ENCODE measurements around the gene PHB1. TPM values are rescaled to one million over a fixed set of nuclear protein-coding genes. Genes with fewer than 3 reads are reported as not detected.
"Not testable (repeated sequence)": the region's sequence is repeated elsewhere in the genome, so short reads cannot be mapped to it uniquely, and the experiment has no call there.

Gene PHB1
- total RNA-seq, 1 donor from 2014 or later = 184 TPM

DNA sequence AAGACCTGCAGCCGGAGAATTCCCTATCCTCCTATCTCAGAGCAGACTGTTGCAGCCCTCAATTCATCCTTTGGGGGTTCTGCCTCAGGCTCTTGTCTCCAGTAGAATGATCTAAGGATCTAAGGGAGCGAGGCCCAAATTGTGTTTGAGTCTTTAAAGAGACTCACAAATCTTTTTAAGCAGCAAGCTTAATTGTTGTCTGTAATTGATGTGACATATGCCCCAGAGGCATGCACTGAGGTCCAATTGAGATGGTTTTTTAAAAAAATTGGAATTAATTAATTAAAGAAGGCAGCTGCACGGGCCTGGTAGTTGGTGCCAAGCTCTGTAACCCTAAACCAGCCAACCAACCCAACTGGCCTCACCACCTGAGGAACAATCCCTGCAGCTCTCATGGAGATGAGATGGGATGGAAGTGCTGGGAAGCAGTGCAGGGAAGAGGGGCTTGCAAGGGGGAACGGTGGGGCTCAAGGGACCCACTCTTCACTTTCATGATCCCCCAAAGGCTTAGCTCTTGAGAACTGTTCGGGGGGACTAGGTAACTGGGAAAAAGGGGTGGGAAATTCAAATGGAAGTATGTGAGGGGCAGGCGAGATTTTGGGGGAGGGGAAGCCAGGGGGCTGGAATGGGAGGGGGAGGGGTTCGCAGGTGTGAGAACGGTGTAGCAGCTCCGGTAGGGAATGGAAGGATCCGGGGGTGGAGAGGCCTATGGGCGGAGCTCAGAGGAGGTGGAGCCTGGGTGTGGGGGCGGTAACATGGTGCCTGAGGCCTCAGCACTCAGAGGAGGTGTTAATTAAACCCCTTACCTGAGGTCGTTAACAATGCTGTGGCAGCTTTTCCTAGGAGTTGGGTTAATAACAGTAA is 43.5 kb downstream of the PHB1 start:
- Mint-ChIP-seq H3K9me3 (no peaks in the 10 kb centered on the region), H3K27me3 (no peaks in the 10 kb centered on the region), H3K4me1 (peaks cover 63% of the 10 kb centered on the region), H3K27ac (no peak overlapping the region), H3K36me3 (ENCODE audit: low read depth) (peaks cover 2% of the 10 kb centered on the region), H3K4me3 (no peak overlapping the region)
- ChIA-PET POLR2A (interaction anchor here (0.6 to 4.0 kb wide), 4 partner anchors 10 to 26 kb away, joined by 4 to 16 read pairs (median 6); partner anchors contain the start of gene ZNF652), CTCF (interaction anchor here (0.7 to 4.0 kb wide), 3 partner anchors 12 to 55 kb away, joined by 3 to 49 read pairs (median 4); no protein-coding TSS in a partner anchor)
- no peak for DNase-seq
- ATAC-seq (ENCODE audit: low read depth) = no peak
- intact Hi-C loops (cut with micrococcal nuclease) = no loop called here
- TF ChIP-seq, protein P1, sequence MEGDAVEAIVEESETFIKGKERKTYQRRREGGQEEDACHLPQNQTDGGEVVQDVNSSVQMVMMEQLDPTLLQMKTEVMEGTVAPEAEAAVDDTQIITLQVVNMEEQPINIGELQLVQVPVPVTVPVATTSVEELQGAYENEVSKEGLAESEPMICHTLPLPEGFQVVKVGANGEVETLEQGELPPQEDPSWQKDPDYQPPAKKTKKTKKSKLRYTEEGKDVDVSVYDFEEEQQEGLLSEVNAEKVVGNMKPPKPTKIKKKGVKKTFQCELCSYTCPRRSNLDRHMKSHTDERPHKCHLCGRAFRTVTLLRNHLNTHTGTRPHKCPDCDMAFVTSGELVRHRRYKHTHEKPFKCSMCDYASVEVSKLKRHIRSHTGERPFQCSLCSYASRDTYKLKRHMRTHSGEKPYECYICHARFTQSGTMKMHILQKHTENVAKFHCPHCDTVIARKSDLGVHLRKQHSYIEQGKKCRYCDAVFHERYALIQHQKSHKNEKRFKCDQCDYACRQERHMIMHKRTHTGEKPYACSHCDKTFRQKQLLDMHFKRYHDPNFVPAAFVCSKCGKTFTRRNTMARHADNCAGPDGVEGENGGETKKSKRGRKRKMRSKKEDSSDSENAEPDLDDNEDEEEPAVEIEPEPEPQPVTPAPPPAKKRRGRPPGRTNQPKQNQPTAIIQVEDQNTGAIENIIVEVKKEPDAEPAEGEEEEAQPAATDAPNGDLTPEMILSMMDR (IDR thresholded peaks at IDR 0.05) = no peak

DNA sequence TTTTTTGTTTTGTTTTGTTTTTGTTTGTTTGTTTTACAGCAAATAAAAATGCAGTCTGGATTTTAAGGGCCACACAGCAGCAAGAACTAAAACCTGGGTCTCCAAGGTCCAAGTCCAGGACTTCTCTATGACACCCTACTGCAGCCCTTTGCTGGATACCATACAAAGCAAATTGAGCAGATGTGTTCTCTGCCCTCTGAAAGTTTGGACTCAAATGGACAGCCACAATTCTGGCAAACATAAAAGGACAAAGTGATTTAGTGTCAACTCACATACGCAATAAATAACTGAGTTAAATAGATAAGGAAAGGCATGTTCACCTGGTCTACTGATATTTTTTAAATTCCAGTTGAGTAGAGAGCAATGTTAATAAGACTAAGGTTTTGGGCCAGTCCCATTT is 44.9 kb downstream of the PHB1 start:
- Mint-ChIP-seq H3K4me3 (no peak overlapping the region), H3K27ac (no peak overlapping the region), H3K9me3 (no peaks in the 10 kb centered on the region), H3K4me1 (peaks cover 69% of the 10 kb centered on the region), H3K27me3 (no peaks in the 10 kb centered on the region), H3K36me3 (ENCODE audit: low read depth) (peaks cover 4% of the 10 kb centered on the region)
- CTCF ChIA-PET = interaction anchor here (1.0 to 4.0 kb wide), 5 partner anchors 11 to 186 kb away, joined by 3 to 49 read pairs (median 5); no protein-coding TSS in a partner anchor
- POLR2A ChIA-PET = interaction anchor here (4.0 kb wide), 1 partner anchor 8 kb away, joined by 16 read pairs; the partner anchor contains the start of gene ZNF652
- no peak for ATAC-seq (ENCODE audit: low read depth)
- no peak for DNase-seq
- intact Hi-C loops (cut with micrococcal nuclease) = no loop called here
- TF ChIP-seq, protein P1 (IDR thresholded peaks at IDR 0.05) = no peak

DNA sequence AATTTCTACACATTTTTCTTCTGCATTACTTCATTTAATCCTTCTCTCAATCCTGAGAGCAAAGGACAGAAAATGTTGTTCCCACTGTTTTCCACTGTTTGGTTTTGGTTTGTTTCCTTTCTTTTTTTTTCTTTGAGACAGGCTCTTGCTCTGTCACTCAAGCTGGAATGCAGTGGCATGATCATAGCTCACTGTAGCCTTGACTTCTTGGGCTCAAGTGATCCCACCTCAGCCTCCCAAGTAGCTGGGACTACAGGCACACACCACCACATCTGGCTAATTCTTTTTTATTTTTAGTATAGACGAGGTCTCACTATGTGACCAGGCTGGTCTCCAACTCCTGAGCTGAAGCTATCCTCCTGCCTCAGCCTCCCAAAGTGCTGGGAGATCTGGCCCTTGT is 45.6 kb downstream of the PHB1 start:
- no peaks in the 10 kb centered on the region for H3K27me3 Mint-ChIP-seq
- ChIA-PET CTCF (interaction anchor here (0.6 to 4.0 kb wide), 20 partner anchors 8 to 186 kb away, joined by 3 to 49 read pairs (median 4); no protein-coding TSS in a partner anchor), POLR2A (interaction anchor here (1.0 to 4.0 kb wide), 2 partner anchors 8 to 19 kb away, joined by 8 to 16 read pairs; partner anchors contain the start of gene ZNF652)
- TF ChIP-seq, protein P1 (IDR thresholded peaks at IDR 0.05) = no peak
- no peak for DNase-seq
- H3K36me3 Mint-ChIP-seq (ENCODE audit: low read depth) = peaks cover 4% of the 10 kb centered on the region
- H3K4me1 Mint-ChIP-seq = peaks cover 67% of the 10 kb centered on the region
- no peak for ATAC-seq (ENCODE audit: low read depth)
- H3K4me3 Mint-ChIP-seq = no peak overlapping the region
- intact Hi-C loops (cut with micrococcal nuclease) = no loop called here
- no peaks in the 10 kb centered on the region for H3K9me3 Mint-ChIP-seq
- no peak overlapping the region for H3K27ac Mint-ChIP-seq

DNA sequence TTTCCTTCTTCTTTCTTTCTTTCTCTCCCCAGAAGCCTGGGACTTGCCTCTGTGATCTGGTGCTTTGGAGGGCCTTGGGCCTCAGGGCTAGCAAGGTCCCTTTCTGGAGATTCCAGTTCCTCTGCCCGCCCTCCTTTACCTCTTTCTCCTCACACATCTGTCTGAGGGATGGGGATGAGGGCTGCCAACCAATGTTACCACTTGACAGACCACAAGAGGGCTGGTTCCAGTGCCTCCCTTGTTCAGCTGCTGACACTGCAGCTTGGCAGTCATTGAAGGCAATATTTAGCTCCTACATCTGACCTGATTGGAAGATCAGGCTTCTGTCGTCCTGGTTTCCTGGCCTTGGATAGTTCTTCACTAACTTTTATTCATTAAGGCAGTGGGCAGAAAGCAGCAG is 49.0 kb downstream of the PHB1 start:
- Mint-ChIP-seq H3K4me3 (no peak overlapping the region), H3K27ac (peak overlapping the region; percentile 78), H3K27me3 (no peaks in the 10 kb centered on the region), H3K4me1 (peaks cover 47% of the 10 kb centered on the region), H3K36me3 (ENCODE audit: low read depth) (peaks cover 10% of the 10 kb centered on the region), H3K9me3 (no peaks in the 10 kb centered on the region)
- ChIA-PET POLR2A (interaction anchor here (1.0 kb wide), 1 partner anchor 23 kb away, joined by 9 read pairs; no protein-coding TSS in a partner anchor), CTCF (interaction anchor here (1.1 to 1.5 kb wide), 4 partner anchors 25 to 51 kb away, joined by 3 to 5 read pairs (median 3); no protein-coding TSS in a partner anchor)
- intact Hi-C loops (cut with micrococcal nuclease) = no loop called here
- ATAC-seq (ENCODE audit: low read depth) (no peak), DNase-seq (no peak)
- TF ChIP-seq, protein P1 (IDR thresholded peaks at IDR 0.05) = no peak

DNA sequence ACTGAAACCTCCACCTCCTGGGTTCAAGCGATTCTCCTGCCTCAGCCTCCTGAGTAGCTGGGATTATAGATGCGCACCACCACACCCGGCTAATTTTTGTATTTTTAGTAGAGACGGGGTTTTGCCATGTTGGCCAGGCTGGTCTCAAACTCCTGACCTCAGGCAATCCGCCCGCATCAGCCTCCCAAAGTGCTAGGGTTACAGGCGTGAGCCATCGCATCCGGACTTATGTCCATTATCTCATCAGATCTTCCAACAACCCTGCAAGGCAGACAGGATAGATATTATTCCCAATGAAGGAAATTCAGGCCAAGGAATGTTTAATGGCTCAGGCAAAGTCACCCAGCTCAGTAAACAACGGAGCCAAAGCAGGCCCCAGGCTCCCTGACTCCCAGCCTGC is 49.6 kb downstream of the PHB1 start:
- CTCF ChIA-PET = interaction anchor here (0.6 to 1.5 kb wide), 4 partner anchors 23 to 50 kb away, joined by 3 to 5 read pairs (median 3); no protein-coding TSS in a partner anchor
- not testable (repeated sequence) for H3K4me3 Mint-ChIP-seq

More for the DNA sequence above, 49.6 kb downstream of the PHB1 start:
- Mint-ChIP-seq H3K27ac (peak overlapping the region; percentile 78), H3K4me1 (peaks cover 48% of the 10 kb centered on the region)
- H3K27me3 Mint-ChIP-seq; H3K36me3 Mint-ChIP-seq (ENCODE audit: low read depth); ATAC-seq (ENCODE audit: low read depth); H3K9me3 Mint-ChIP-seq; DNase-seq; intact Hi-C loops (cut with micrococcal nuclease): not testable (repeated sequence)
- POLR2A ChIA-PET = interaction anchor here (1.0 to 8.5 kb wide), 2 partner anchors 23 to 24 kb away, joined by 9 to 109 read pairs; no protein-coding TSS in a partner anchor

All from activated B cell treated with CpG ODN at 0.5 μM for 24 hours (primary cell).